Muscle of leg (tissue), 16 donors: ENCODE measurements around the gene H2AZ1. TPM values are rescaled to one million over a fixed set of nuclear protein-coding genes. Genes with fewer than 3 reads are reported as not detected.

ENCODE experiments used
- DNase-seq: peaks from one replicate; pipeline ENCODE4 v3.0.0; 2013
- H3K27ac ChIP-seq: one replicate; pipeline ENCODE4 v1.5.1; 2013; ENCODE audit warnings: mild to moderate bottlenecking, low read length, control low read depth
- H3K27me3 ChIP-seq: one replicate; pipeline ENCODE4 v1.6.1; 2013; ENCODE audit warnings: low read length; ENCODE audit not compliant: control insufficient read depth, insufficient read depth
- H3K36me3 ChIP-seq: one replicate; pipeline ENCODE4 v1.6.1; 2013; ENCODE audit warnings: low read length; ENCODE audit not compliant: control insufficient read depth, insufficient read depth
- H3K4me1 ChIP-seq: one replicate; pipeline ENCODE4 v1.6.1; 2013; ENCODE audit warnings: low read length; ENCODE audit not compliant: control insufficient read depth, insufficient read depth
- H3K4me3 ChIP-seq: one replicate; pipeline ENCODE4 v1.5.1; 2013; ENCODE audit warnings: low read length, control low read depth
- H3K9me3 ChIP-seq: replicated peaks from 2 replicates; pipeline ENCODE4 v1.6.1; 2013; ENCODE audit warnings: low read depth, low read length; ENCODE audit not compliant: control insufficient read depth
- WGBS: methylation state at CpG from one replicate; pipeline ENCODE4 v1.1.5; 2013; ENCODE audit warnings: missing lambda C conversion rate; ENCODE audit not compliant: insufficient coverage; 5-methylcytosine and 5-hydroxymethylcytosine counted together
- long read RNA-seq, 11 donors: transcript quantifications; one replicate each; lab custom pipeline, GENCODE V29; 2026
- polyA plus RNA-seq, 8 donors: library from polyadenylated mRNA; unstranded; fragments of 120-200 nt; gene quantifications; one replicate each; pipeline versions ENCODE4 v1.2.1 to v1.2.3, GENCODE V29; 2013; ENCODE audit warnings: inconsistent platforms in 1 of 8, low replicate concordance in 1 of 8; ENCODE audit not compliant: insufficient read length in 8 of 8, insufficient read depth in 1 of 8
- total RNA-seq: library from RNA; stranded (reverse); fragments of 120-200 nt; gene quantifications from one replicate; pipeline ENCODE4 v1.2.4, GENCODE V29; 2013

The H2AZ1 gene
- total RNA-seq (168 TPM), polyA plus RNA-seq (100 to 1,000 TPM; 189 to 276 (median 228) TPM)
- long read RNA-seq, donor 1, transcript H2AFZ-201 (5 exons, 979 nt): major isoform, 52 of 58 reads
- long read RNA-seq, donor 1, transcript H2AFZ-203 (4 exons, 1,254 nt): minor isoform, 6 of 58 reads
- long read RNA-seq, donor 1, partial matches to known transcripts: 0 of 58 reads
- long read RNA-seq, donor 1, other reads (novel, unspliced or antisense): 0 of 58 reads
- long read RNA-seq, donor 2, transcript H2AFZ-201 (5 exons, 979 nt): major isoform, 27 of 27 reads
- long read RNA-seq, donor 2, partial matches to known transcripts: 0 of 27 reads
- long read RNA-seq, donor 2, other reads (novel, unspliced or antisense): 0 of 27 reads
- long read RNA-seq, donor 3, transcript H2AFZ-201 (5 exons, 979 nt): major isoform, 122 of 137 reads
- long read RNA-seq, donor 3, partial matches to known transcripts: 0 of 137 reads
- long read RNA-seq, donor 3, other reads (novel, unspliced or antisense): 12 of 137 reads
- long read RNA-seq, donor 4, transcript H2AFZ-201 (5 exons, 979 nt): major isoform, 99 of 120 reads
- long read RNA-seq, donor 4, partial matches to known transcripts: 0 of 120 reads
- long read RNA-seq, donor 4, other reads (novel, unspliced or antisense): 15 of 120 reads
- long read RNA-seq, donor 5, transcript H2AFZ-201 (5 exons, 979 nt): major isoform, 316 of 408 reads
- long read RNA-seq, donor 5, transcript H2AFZ-203 (4 exons, 1,254 nt): minor isoform, 14 of 408 reads
- long read RNA-seq, donor 5, partial matches to known transcripts: 47 of 408 reads
- long read RNA-seq, donor 5, other reads (novel, unspliced or antisense): 31 of 408 reads
- long read RNA-seq, donor 6, transcript H2AFZ-201 (5 exons, 979 nt): major isoform, 253 of 340 reads
- long read RNA-seq, donor 6, transcript H2AFZ-203 (4 exons, 1,254 nt): minor isoform, 15 of 340 reads
- long read RNA-seq, donor 6, partial matches to known transcripts: 44 of 340 reads
- long read RNA-seq, donor 6, other reads (novel, unspliced or antisense): 26 of 340 reads
- long read RNA-seq, donor 7, transcript H2AFZ-203 (4 exons, 1,254 nt): minor isoform, 7 of 290 reads
- long read RNA-seq, donor 7, transcript H2AFZ-201 (5 exons, 979 nt): major isoform, 235 of 290 reads
- long read RNA-seq, donor 7, partial matches to known transcripts: 26 of 290 reads
- long read RNA-seq, donor 7, other reads (novel, unspliced or antisense): 21 of 290 reads
- long read RNA-seq, donor 8, transcript H2AFZ-201 (5 exons, 979 nt): major isoform, 135 of 161 reads
- long read RNA-seq, donor 8, partial matches to known transcripts: 21 of 161 reads
- long read RNA-seq, donor 8, other reads (novel, unspliced or antisense): 0 of 161 reads
- long read RNA-seq, donor 9, transcript H2AFZ-201 (5 exons, 979 nt): major isoform, 111 of 149 reads
- long read RNA-seq, donor 9, partial matches to known transcripts: 22 of 149 reads
- long read RNA-seq, donor 9, other reads (novel, unspliced or antisense): 11 of 149 reads
- long read RNA-seq, donor 10, transcript H2AFZ-201 (5 exons, 979 nt): major isoform, 175 of 242 reads
- long read RNA-seq, donor 10, transcript H2AFZ-203 (4 exons, 1,254 nt): minor isoform, 5 of 242 reads
- long read RNA-seq, donor 10, partial matches to known transcripts: 52 of 242 reads
- long read RNA-seq, donor 10, other reads (novel, unspliced or antisense): 9 of 242 reads
- long read RNA-seq, donor 11, transcript H2AFZ-201 (5 exons, 979 nt): major isoform, 114 of 128 reads
- long read RNA-seq, donor 11, transcript H2AFZ-203 (4 exons, 1,254 nt): minor isoform, 5 of 128 reads
- long read RNA-seq, donor 11, partial matches to known transcripts: 0 of 128 reads
- long read RNA-seq, donor 11, other reads (novel, unspliced or antisense): 8 of 128 reads

- Histone ChIP-seq H3K9me3 (no peaks in the 10 kb centered on the region), H3K4me1 (peaks cover 13% of the 10 kb centered on the region), H3K36me3 (peaks cover 2% of the 10 kb centered on the region), H3K4me3 (peak within 1 kb of the TSS; percentile 81), H3K27me3 (no peaks in the 10 kb centered on the region), H3K27ac (peak within 1 kb of the TSS; percentile 96)
- WGBS: under 1% methylated on average over 74 of the region's 76 CpGs
- DNase-seq: peak; percentile 100
These were observed at the start of gene H2AZ1 for GRCh38 chr4:99949999-99950912. TSS of gene H2AZ1 (minus strand) at chr4:99950275. CDS start at chr4:99950170, 105 bp downstream.

DNA sequence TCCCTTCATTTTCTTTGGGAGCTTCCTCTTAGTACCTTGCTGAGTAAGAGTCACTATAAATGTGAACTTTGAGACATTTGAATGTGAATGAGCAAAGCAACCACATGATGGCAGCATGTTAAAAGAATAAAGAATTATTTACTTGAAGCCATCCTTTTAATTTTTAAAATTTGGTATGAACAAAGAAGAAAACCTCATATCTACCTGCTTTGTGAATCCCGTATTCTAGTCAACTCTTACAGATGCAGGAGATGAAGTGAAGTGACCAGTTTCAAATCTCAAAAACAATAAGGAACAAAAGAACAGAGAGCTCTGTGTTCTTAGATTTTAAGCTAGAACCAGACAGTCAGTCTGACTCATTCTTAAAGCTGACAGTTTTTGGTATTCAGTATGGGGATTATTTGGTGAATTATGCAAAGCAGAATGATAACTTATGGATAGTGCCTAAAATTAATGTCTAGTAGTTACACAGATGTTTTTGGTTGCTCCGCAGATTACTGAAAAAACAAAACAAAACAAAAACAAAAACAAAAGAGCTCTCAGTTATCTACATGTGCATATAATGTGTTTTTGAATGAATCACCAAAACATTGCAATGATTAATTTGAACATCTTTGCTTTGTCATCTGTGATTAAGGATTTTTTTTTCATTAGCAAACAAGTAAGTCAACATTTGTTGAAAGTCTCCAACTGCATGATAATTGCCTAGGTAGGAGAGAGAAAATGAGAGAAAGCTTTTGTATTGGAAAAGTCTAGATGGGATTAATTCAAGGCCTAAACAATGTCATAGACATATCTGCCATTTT, 48.2 kb upstream of the H2AZ1 start:
- H3K27ac ChIP-seq: no peak overlapping the region
- H3K9me3 ChIP-seq: no peaks in the 10 kb centered on the region
- H3K4me3 ChIP-seq: no peak overlapping the region
- no peaks in the 10 kb centered on the region for H3K4me1 ChIP-seq
- WGBS: no CpG with 5 or more reads among the region's 2 CpGs
- H3K27me3 ChIP-seq: no peaks in the 10 kb centered on the region
- peak; percentile 36 for DNase-seq
- H3K36me3 ChIP-seq: no peaks in the 10 kb centered on the region

GRCh38 chr4:99991741-99992140, 41.7 kb upstream of the H2AZ1 start:
- Histone ChIP-seq H3K4me3 (no peak overlapping the region), H3K36me3 (no peaks in the 10 kb centered on the region), H3K27me3 (no peaks in the 10 kb centered on the region), H3K27ac (no peak overlapping the region), H3K9me3 (no peaks in the 10 kb centered on the region), H3K4me1 (no peaks in the 10 kb centered on the region)
- WGBS: no CpG with 5 or more reads among the region's 3 CpGs
- DNase-seq: peak; percentile 3

DNA sequence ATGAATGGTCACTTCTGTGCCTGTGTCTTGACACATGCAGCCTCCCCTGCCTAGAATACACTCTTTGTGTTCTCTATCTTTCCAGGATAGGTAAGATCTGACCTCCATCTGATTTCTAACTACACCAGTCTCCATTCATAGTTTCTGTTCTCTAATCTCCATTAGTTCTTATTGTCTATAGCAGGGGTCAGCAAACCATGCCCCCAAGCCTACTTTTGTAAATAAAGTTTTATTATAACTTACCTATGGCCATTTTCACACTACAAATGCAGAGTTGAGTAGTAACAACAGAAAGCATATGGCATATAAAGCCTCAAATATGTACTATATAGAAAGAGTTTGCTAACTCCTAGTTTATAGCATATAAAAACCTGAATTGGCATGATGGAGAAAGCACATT, 37.6 kb upstream of the H2AZ1 start:
- Histone ChIP-seq H3K4me1 (no peaks in the 10 kb centered on the region), H3K9me3 (no peaks in the 10 kb centered on the region), H3K27ac (no peak overlapping the region), H3K4me3 (no peak overlapping the region), H3K36me3 (no peaks in the 10 kb centered on the region), H3K27me3 (no peaks in the 10 kb centered on the region)
- DNase-seq: no peak

DNA sequence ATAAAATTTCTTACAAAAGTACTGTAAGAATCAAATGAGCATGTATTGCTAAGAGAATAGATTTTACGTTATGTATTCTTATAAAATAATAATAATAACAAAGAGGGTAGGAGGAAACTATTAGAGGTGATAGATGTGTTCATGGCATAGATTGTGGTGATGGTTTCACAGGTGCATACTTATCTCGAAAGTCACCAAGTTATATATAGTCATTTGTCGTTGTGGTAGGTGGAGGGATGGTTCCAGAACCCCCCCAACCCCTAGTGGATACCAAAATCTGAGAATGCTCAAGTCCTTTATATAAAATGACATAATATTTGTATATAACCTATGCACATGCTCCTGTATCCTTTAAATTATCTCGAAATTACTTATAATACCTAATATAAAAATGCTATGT, 36.7 kb upstream of the H2AZ1 start:
- DNase-seq: no peak
- no CpG with 5 or more reads among the region's 4 CpGs for WGBS
- Histone ChIP-seq H3K4me3 (no peak overlapping the region), H3K27me3 (no peaks in the 10 kb centered on the region), H3K36me3 (no peaks in the 10 kb centered on the region), H3K9me3 (no peaks in the 10 kb centered on the region), H3K4me1 (no peaks in the 10 kb centered on the region), H3K27ac (no peak overlapping the region)

DNA sequence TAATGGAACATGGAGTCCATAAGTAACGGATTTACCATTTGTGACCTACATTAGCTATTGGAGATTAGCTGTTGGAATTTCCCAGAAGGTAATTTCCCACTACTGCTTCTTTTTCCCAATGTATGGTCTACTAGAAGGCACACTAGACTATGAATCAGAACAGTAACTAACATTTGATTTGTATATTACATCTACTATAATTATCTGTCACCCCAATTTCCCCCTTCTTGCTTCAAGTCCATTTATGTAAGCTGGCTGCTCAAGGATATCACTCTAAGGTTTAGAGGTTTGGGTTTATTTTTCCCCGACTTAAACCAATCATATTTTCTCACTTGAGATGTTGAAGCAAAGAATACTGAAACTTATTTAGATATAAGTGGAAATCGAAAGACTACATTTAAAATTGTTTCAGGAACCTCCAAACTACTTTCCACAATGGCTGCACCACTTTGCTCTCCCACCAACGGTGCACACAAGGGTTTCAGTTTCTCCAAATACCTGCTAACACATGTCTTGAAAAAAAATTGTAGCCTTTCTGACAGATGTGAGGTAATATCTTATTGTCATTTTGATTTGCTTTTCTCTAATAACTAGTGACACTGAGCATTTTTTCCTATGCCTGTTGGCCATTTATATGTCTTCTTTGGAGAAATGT, 33.3 kb upstream of the H2AZ1 start:
- Histone ChIP-seq H3K27me3 (no peaks in the 10 kb centered on the region), H3K27ac (no peak overlapping the region), H3K4me1 (no peaks in the 10 kb centered on the region), H3K9me3 (no peaks in the 10 kb centered on the region), H3K36me3 (no peaks in the 10 kb centered on the region), H3K4me3 (no peak overlapping the region)
- no CpG with 5 or more reads among the region's 4 CpGs for WGBS
- DNase-seq: no peak

DNA sequence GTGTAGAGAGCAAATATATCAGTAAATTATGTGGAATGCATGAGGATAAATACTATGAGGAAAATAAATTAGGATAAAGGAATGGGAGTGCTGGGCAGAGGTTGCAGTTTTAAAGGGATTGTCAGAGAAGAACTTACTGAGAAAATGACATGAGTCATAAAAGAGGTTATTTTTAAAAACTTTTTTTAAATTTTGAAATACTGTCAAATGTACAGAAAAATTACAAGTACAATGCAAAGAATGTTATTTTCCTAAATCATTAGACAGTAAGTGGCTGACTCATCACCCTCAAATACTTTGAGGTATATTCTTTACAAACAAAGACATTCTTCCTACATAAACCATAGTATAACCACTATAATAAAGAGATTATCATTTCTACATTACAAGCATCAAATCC, 29.8 kb upstream of the H2AZ1 start:
- Histone ChIP-seq H3K36me3 (no peaks in the 10 kb centered on the region), H3K27me3 (no peaks in the 10 kb centered on the region), H3K9me3 (no peaks in the 10 kb centered on the region), H3K4me3 (no peak overlapping the region), H3K27ac (no peak overlapping the region), H3K4me1 (no peaks in the 10 kb centered on the region)
- no peak for DNase-seq
